GM19372 (cell line): ENCODE data around the gene MYOM3.
"Not testable (repeated sequence)": the region's sequence is repeated elsewhere in the genome, so short reads cannot be mapped to it uniquely, and the experiment has no call there.

Experiments used
- ATAC-seq: cut with Tn5 transposase; IDR thresholded peaks from one replicate; pipeline ENCODE4 v1.9.1; 2021; ENCODE audit warnings: mild to moderate bottlenecking, low read depth, moderate library complexity; ENCODE audit not compliant: unreplicated experiment

Gene MYOM3

DNA sequence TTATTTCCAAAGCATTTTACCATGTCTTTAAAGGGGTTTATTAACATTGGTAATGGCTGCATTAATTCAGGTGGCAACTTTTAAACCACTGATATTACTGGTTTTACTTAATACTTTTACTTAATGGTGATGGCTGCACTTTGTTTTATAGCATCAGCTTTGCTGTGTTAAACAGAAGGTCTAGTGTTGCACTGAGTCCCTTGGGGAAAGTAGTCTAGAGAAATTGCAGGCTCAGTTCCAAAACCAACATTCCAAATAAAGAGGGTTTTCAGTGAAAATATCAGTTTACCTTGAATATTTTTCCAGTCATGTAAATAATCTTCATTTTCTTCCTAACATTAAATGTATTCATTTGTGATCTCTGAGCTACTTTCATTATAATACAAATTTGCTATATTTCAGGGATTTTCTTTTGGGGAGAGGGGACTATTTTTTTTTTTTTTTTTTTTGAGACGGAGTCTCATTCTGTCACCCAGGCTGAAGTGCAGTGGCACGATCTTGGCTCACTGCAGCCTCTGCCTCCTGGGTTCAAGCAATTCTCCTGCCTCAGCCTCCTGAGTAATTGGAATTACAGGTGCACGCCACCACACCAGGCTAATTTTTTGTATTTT, 103.3 kb downstream of the MYOM3 start:
- not testable (repeated sequence) for ATAC-seq

DNA sequence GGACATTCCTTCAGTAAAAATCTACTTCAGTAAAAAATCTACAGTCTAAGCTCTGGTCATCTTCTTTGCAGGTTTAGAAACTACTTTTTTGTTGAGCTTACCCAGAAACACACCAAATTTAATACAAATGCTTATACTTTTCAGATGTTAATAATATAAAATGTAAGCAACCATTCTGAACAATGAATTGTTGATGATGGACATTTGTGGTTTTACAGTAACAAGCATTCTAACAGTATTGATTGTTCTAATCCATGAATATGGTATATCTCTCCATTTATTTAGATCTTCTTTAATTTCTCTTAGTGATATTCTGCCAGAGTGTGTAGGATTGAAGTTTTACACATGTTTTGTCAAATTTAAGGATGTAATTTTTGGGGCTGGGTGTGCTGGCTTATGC, 104.9 kb downstream of the MYOM3 start:
- ATAC-seq: no peak
